Panc1 (cell line): Measurements from ENCODE around the gene NOS2. TPM values are rescaled to one million over a fixed set of nuclear protein-coding genes. Genes with fewer than 3 reads are reported as not detected.

ENCODE experiments used
- ATAC-seq: fragments of 200-7000 bp; cut with Tn5 transposase; 2 replicates; pipeline ENCODE4 v1.9.1; 2020; ENCODE audit warnings: mild to moderate bottlenecking, moderate library complexity
- BruUV-seq: library from RNA; stranded (reverse); fragments of 400-500 nt; replicated peaks from 2 replicates; lab custom pipeline; 2021; lab: Mats Ljungman, UMichigan
- CTCF ChIA-PET: fragments of 300-600 bp; sonication (Branson Sonifier 250); formaldehyde crosslinking; loops from one replicate; lab custom pipeline; 2022; ENCODE audit warnings: antibody characterized with exemption; lab: Charles Lee
- POLR2A ChIA-PET: fragments of 300-600 bp; sonication (Branson Sonifier 250); formaldehyde crosslinking; loops from one replicate; lab custom pipeline; 2022; ENCODE audit warnings: antibody characterized with exemption; lab: Charles Lee
- DNase-seq: peaks from one replicate; pipeline ENCODE4 v3.0.0-alpha.2; 2010; ENCODE audit warnings: low read depth, low spot score
- H3K27ac ChIP-seq: 2 replicates; pipeline ENCODE4 v1.5.1; 2011; ENCODE audit warnings: mild to moderate bottlenecking, low read length, inconsistent platforms
- H3K27me3 ChIP-seq: fragments of 200-500 bp; sonication (Bioruptor generic); 2 replicates; pipeline ENCODE4 v1.6.0; 2014; ENCODE audit warnings: low read length, inconsistent platforms; ENCODE audit not compliant: control insufficient read depth, insufficient read depth
- H3K36me3 ChIP-seq: fragments of 200-500 bp; sonication (Bioruptor generic); 2 replicates; pipeline ENCODE4 v1.5.1; 2014; ENCODE audit warnings: inconsistent platforms, mild to moderate bottlenecking, low read length, moderate library complexity; ENCODE audit not compliant: control insufficient read depth, insufficient read depth
- H3K4me1 ChIP-seq: 2 replicates; pipeline ENCODE4 v1.5.1; 2011; ENCODE audit warnings: inconsistent platforms, mild to moderate bottlenecking, low read length, moderate library complexity; ENCODE audit not compliant: control insufficient read depth, insufficient read depth
- H3K4me3 ChIP-seq, 2 experiments: 2 replicates each; pipeline ENCODE4 v1.5.1; 2011 to 2012; ENCODE audit warnings: low read depth in 2 of 2, low read length in 2 of 2, mild to moderate bottlenecking in 2 of 2, inconsistent platforms in 1 of 2, moderate library complexity in 1 of 2
- H3K9me3 ChIP-seq: fragments of 200-500 bp; sonication (Bioruptor generic); 2 replicates; pipeline ENCODE4 v1.5.1; 2014; ENCODE audit warnings: low read depth, mild to moderate bottlenecking, inconsistent platforms, low read length, moderate library complexity; ENCODE audit not compliant: control insufficient read depth, insufficient read depth
- CTCF ChIP-seq: fragments of 450-650 bp; IDR thresholded peaks from 2 replicates; pipeline ENCODE4 v1.5.1; 2017; ENCODE audit warnings: mild to moderate bottlenecking
- POLR2AphosphoS5 ChIP-seq: IDR thresholded peaks from 2 replicates; pipeline ENCODE4 v1.6.1; 2012; ENCODE audit warnings: mild to moderate bottlenecking, low read depth, low read length, moderate library complexity
- SIN3A ChIP-seq: IDR thresholded peaks from 2 replicates; pipeline ENCODE4 v1.6.1; 2012; ENCODE audit warnings: low read depth, mild to moderate bottlenecking, low read length, moderate library complexity, borderline replicate concordance; ENCODE audit not compliant: insufficient read depth
- TCF7L2 ChIP-seq: IDR thresholded peaks from 2 replicates; pipeline ENCODE4 v1.6.1; 2011; ENCODE audit warnings: mild to moderate bottlenecking, low read depth, low read length, inconsistent platforms
- in situ Hi-C: cut with HindIII; loops from 2 replicates; pipeline ENCODE4 v1.10.0; 2016; ENCODE audit warnings: low sequenced_read_pairs, low pct_unique_long_range_greater_than_20kb
- intact Hi-C: fragments of 100-400 bp; cut with micrococcal nuclease; formaldehyde crosslinking; loops from one replicate; pipeline ENCODE4 v1.10.0; 2022; ENCODE audit not compliant: unreplicated experiment
- total RNA-seq: library from RNA; stranded (reverse); gene quantifications from one replicate; pipeline ENCODE4 v1.2.1, GENCODE V29; 2021; ENCODE audit not compliant: unreplicated experiment
- TF ChIP-seq, protein P1 (sequence below), 2 experiments: IDR thresholded peaks; 2 replicates each; pipeline ENCODE4 v1.6.1; 2011 to 2012; ENCODE audit warnings: low read depth in 2 of 2, control low read depth in 1 of 2, low read length in 1 of 2, mild to moderate bottlenecking in 1 of 2, moderate library complexity in 1 of 2; ENCODE audit not compliant: insufficient read depth in 1 of 2

NOS2 gene
- total RNA-seq, 1 experiment from 2014 or later: 0.08 TPM

DNA sequence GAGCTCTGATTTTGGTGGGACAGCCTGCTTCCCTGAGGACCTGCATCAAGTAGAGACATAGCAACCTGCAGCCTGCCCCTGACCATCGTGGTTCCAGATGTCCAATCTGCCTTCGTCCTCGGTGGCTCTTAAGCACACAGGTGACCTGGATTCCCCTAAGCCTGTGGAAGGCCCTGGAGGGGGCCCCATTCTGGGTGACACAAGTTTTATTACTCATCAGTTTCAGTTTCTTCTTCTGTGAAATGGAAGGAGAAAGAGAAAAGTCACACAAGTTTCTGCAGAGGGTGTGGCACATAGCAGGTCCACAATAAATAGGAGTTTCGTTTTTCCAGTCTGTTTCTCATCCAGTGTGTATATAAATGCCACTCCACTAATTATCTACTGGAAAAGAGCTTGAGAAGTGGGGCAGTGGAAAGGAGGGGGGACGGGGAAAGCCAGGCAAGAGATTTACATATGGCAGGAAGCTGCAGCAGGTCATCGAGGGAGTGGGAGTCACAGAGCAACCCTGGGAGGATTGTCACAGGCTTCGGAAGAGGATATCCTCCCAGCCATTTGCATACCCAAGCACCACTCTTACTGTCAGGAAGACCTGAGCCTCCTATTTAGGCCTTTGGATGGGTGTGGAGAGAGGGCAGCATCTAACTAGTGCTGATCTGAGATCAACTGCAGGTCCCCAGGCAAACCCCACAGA is 10.0 kb upstream of the NOS2 start:
- Histone ChIP-seq H3K4me3 (no peak overlapping the region), H3K27me3 (no peaks in the 10 kb centered on the region), H3K4me1 (peaks cover 6% of the 10 kb centered on the region), H3K9me3 (no peaks in the 10 kb centered on the region), H3K36me3 (no peaks in the 10 kb centered on the region), H3K27ac (no peak overlapping the region)
- intact Hi-C loops (loop anchor here (5.0 kb wide), 2 partner anchors 42 to 222 kb away; no protein-coding TSS in a partner anchor), in situ Hi-C loops (no loop called here)
- ATAC-seq (no peak), DNase-seq (no peak)
- no TSS peak for BruUV-seq
- TF ChIP-seq, protein P1, sequence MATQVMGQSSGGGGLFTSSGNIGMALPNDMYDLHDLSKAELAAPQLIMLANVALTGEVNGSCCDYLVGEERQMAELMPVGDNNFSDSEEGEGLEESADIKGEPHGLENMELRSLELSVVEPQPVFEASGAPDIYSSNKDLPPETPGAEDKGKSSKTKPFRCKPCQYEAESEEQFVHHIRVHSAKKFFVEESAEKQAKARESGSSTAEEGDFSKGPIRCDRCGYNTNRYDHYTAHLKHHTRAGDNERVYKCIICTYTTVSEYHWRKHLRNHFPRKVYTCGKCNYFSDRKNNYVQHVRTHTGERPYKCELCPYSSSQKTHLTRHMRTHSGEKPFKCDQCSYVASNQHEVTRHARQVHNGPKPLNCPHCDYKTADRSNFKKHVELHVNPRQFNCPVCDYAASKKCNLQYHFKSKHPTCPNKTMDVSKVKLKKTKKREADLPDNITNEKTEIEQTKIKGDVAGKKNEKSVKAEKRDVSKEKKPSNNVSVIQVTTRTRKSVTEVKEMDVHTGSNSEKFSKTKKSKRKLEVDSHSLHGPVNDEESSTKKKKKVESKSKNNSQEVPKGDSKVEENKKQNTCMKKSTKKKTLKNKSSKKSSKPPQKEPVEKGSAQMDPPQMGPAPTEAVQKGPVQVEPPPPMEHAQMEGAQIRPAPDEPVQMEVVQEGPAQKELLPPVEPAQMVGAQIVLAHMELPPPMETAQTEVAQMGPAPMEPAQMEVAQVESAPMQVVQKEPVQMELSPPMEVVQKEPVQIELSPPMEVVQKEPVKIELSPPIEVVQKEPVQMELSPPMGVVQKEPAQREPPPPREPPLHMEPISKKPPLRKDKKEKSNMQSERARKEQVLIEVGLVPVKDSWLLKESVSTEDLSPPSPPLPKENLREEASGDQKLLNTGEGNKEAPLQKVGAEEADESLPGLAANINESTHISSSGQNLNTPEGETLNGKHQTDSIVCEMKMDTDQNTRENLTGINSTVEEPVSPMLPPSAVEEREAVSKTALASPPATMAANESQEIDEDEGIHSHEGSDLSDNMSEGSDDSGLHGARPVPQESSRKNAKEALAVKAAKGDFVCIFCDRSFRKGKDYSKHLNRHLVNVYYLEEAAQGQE (IDR thresholded peaks at IDR 0.05; ENCODE audit: insufficient read depth in 1 of 2, low read depth in 2 of 2, low read length in 1 of 2): no peak
- TF ChIP-seq SIN3A (no peak), CTCF (no peak)
- ChIA-PET CTCF (interaction anchor here (1.1 kb wide), 1 partner anchor 70 kb away, joined by 3 read pairs; no protein-coding TSS in a partner anchor), POLR2A (no interaction called here)

DNA sequence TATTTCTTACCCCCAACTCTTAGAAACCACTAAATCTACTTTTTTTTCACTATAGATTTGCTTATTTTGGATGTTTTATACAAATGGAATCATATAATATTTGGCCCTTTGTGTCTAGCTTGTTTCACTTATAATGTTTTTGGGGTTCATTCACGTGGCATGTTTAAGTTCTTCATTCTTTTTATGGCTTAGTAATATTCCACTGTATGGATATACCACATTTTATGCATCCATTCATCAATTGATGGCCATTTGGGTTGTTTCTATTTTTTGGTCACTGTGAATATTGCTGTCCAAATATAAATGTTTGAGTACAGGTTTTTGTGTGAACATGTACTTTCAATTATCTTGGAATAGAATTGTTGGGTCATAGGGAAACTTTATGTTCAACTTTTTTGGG is 9.2 kb upstream of the NOS2 start:
- Histone ChIP-seq H3K27ac (no peak overlapping the region), H3K27me3 (no peaks in the 10 kb centered on the region), H3K36me3 (no peaks in the 10 kb centered on the region), H3K4me3 (no peak overlapping the region), H3K9me3 (no peaks in the 10 kb centered on the region), H3K4me1 (peaks cover 6% of the 10 kb centered on the region)
- POLR2A ChIA-PET: no interaction called here
- CTCF ChIA-PET: interaction anchor here (6.9 kb wide), 1 partner anchor 70 kb away, joined by 113 read pairs; no protein-coding TSS in a partner anchor
- no peak for ATAC-seq
- no peak for TF ChIP-seq CTCF
- TF ChIP-seq TCF7L2: no peak
- TF ChIP-seq, protein P1 (IDR thresholded peaks at IDR 0.05; ENCODE audit: insufficient read depth in 1 of 2, low read depth in 2 of 2, low read length in 1 of 2): no peak
- TF ChIP-seq SIN3A: no peak
- TF ChIP-seq POLR2AphosphoS5: no peak
- DNase-seq: no peak
- no TSS peak for BruUV-seq
- intact Hi-C loops (no loop called here), in situ Hi-C loops (no loop called here)
